ENCODE data around the gene EXPH5.
"Not testable (repeated sequence)": the region's sequence is repeated elsewhere in the genome, so short reads cannot be mapped to it uniquely, and the experiment has no call there.

Gene EXPH5

GRCh38 chr11:108602818-108603217 is 9.2 kb upstream of the EXPH5 start:
- POLR2A ChIA-PET; H3K4me3 ChIP-seq (ENCODE audit: low read depth, low read length); H3K36me3 ChIP-seq (ENCODE audit: control insufficient read depth in 2 of 2, insufficient read depth in 1 of 2, low read length in 2 of 2); H3K9me3 ChIP-seq (ENCODE audit: control insufficient read depth, insufficient read depth, low read depth, low read length); H3K4me1 ChIP-seq (ENCODE audit: control insufficient read depth, insufficient read depth, low read length); H3K27ac ChIP-seq (ENCODE audit: extremely low read depth, low read depth, low read length); CTCF ChIA-PET: not testable (repeated sequence)
- TF ChIP-seq MZF1 (tag by site-specific recombination; IDR thresholded peaks at IDR 0.05; ENCODE audit: borderline replicate concordance): peak; percentile 86; the same call in 1 of the 2 replicates

GRCh38 chr11:108601150-108601549 is 7.6 kb upstream of the EXPH5 start:
- ChIA-PET CTCF (no interaction called here), POLR2A (no interaction called here)
- no peaks in the 10 kb centered on the region for H3K4me1 ChIP-seq (ENCODE audit: control insufficient read depth, insufficient read depth, low read length)
- no peak for TF ChIP-seq ZNF843 (tag by site-specific recombination; IDR thresholded peaks at IDR 0.05)
- H3K36me3 ChIP-seq (ENCODE audit: control insufficient read depth in 2 of 2, insufficient read depth in 1 of 2, low read length in 2 of 2): no peaks in the 10 kb centered on the region
- H3K27ac ChIP-seq (ENCODE audit: extremely low read depth, low read depth, low read length): no peak overlapping the region
- H3K4me3 ChIP-seq (ENCODE audit: low read depth, low read length): no peak overlapping the region
- no peaks in the 10 kb centered on the region for H3K9me3 ChIP-seq (ENCODE audit: control insufficient read depth, insufficient read depth, low read depth, low read length)

DNA sequence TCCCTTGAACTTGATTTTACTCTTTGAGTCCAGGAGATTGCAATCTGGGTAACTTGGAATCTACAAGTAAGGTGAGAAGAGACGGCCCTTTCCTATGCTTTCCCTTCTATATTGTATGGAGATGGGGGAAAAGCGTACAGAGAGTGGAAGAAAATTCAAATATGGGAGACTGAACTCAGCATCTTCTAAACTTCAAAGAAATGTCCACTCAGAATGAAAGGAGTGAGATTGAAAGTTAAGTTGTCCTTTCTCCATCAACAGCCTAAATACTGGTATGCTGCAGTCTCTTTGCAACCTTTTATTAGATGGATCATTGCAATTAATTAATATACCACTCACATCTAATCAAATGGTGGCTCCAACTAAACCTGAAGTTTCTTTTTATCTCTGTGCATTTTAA is 6.4 kb upstream of the EXPH5 start:
- no peaks in the 10 kb centered on the region for H3K9me3 ChIP-seq (ENCODE audit: control insufficient read depth, insufficient read depth, low read depth, low read length)
- no peaks in the 10 kb centered on the region for H3K36me3 ChIP-seq (ENCODE audit: control insufficient read depth in 2 of 2, insufficient read depth in 1 of 2, low read length in 2 of 2)
- H3K4me1 ChIP-seq (ENCODE audit: control insufficient read depth, insufficient read depth, low read length): no peaks in the 10 kb centered on the region
- CTCF ChIA-PET: no interaction called here
- TF ChIP-seq ZNF148 (tag by site-specific recombination; IDR thresholded peaks at IDR 0.05; ENCODE audit: borderline replicate concordance): no peak
- TF ChIP-seq, protein P1, sequence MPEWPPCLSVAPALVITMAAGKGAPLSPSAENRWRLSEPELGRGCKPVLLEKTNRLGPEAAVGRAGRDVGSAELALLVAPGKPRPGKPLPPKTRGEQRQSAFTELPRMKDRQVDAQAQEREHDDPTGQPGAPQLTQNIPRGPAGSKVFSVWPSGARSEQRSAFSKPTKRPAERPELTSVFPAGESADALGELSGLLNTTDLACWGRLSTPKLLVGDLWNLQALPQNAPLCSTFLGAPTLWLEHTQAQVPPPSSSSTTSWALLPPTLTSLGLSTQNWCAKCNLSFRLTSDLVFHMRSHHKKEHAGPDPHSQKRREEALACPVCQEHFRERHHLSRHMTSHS (tag by site-specific recombination; IDR thresholded peaks at IDR 0.05): no peak
- TF ChIP-seq PRDM1 (tag by site-specific recombination; IDR thresholded peaks at IDR 0.05): peak; percentile 21; the same call in 1 of the 2 replicates
- POLR2A ChIA-PET: no interaction called here
- no peak overlapping the region for H3K27ac ChIP-seq (ENCODE audit: extremely low read depth, low read depth, low read length)
- no peak overlapping the region for H3K4me3 ChIP-seq (ENCODE audit: low read depth, low read length)

DNA sequence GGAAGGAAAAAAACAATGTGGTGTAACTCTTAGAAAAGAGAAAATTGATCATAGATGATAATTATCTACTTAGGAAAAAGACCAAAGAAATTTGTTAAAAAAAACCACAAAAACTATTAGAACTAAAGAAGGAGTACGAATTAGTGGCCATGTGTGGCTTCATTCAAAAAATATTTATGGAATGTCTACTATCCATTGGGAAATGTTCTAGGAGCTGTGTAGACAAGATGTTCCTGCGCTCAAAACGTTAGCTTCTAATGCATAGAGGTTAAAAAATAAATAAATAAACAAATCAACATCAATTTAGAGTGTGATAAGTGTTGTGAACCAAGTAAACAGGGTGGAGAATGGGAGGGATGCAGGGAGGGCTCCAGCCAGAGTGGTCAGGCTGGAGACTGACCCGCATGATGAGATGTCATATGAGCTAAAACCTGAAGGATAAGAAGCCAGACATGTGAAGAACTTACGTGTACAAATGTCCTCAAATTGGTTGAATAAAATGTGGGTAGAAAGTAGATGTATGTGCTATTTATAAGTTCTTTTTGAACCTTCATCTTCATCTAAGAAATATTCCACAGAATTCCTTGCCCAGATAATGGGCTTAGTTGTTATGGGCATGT is 4.3 kb upstream of the EXPH5 start:
- ChIA-PET CTCF (interaction anchor here (1.1 kb wide), 1 partner anchor 8 kb away, joined by 3 read pairs; no protein-coding TSS in a partner anchor), POLR2A (no interaction called here)
- TF ChIP-seq ZNF548 (tag by site-specific recombination; IDR thresholded peaks at IDR 0.05) (no peak), ZNF202 (tag by site-specific recombination; IDR thresholded peaks at IDR 0.05; ENCODE audit: borderline replicate concordance) (no peak), ZNF596 (tag by site-specific recombination; IDR thresholded peaks at IDR 0.05) (no peak), ZNF529 (tag by site-specific recombination; IDR thresholded peaks at IDR 0.05; ENCODE audit: insufficient replicate concordance) (no peak), ZBTB10 (tag by site-specific recombination; IDR thresholded peaks at IDR 0.05) (no peak)
- H3K9me3 ChIP-seq (ENCODE audit: control insufficient read depth, insufficient read depth, low read depth, low read length): no peaks in the 10 kb centered on the region
- no peak overlapping the region for H3K27ac ChIP-seq (ENCODE audit: extremely low read depth, low read depth, low read length)
- no peaks in the 10 kb centered on the region for H3K36me3 ChIP-seq (ENCODE audit: control insufficient read depth in 2 of 2, insufficient read depth in 1 of 2, low read length in 2 of 2)
- no peaks in the 10 kb centered on the region for H3K4me1 ChIP-seq (ENCODE audit: control insufficient read depth, insufficient read depth, low read length)
- H3K4me3 ChIP-seq (ENCODE audit: low read depth, low read length): no peak overlapping the region
